ENCODE measurements around the gene ZNF563. TPM values are rescaled to one million over a fixed set of nuclear protein-coding genes. Genes with fewer than 3 reads are reported as not detected.

The ZNF563 gene
- total and polyA plus RNA-seq, 2 of the 8 experiments (the other 6 are each of a cell fraction or from before 2014, with no cell fraction given) = 0.91 to 2.3 TPM

- Histone ChIP-seq H4K8ac (ENCODE audit: extremely low read depth, insufficient read depth, low read length) (no peak overlapping the region), H4K91ac (replicated peaks; ENCODE audit: insufficient read length, low read length) (no peak overlapping the region), H3K23ac (ENCODE audit: insufficient read length) (no peak overlapping the region), H3K18ac (ENCODE audit: extremely low read depth, low read length) (no peak overlapping the region), H4K20me1 (replicated peaks in 1 of 2; ENCODE audit: control insufficient read depth in 1 of 2, insufficient read depth in 2 of 2, low read length in 2 of 2) (no peaks in the 10 kb centered on the region), H2BK15ac (ENCODE audit: low read length) (no peak overlapping the region), H3K79me2 (ENCODE audit: control insufficient read depth in 1 of 2, insufficient read depth in 2 of 2, low read length in 2 of 2) (no peaks in the 10 kb centered on the region; a peak in 2 of 4 replicates), H2BK120ac (replicated peaks; ENCODE audit: low read depth, low read length) (no peak overlapping the region), H2BK5ac (ENCODE audit: low read depth, low read length) (no peak overlapping the region), H3K36me3 (ENCODE audit: control insufficient read depth in 2 of 4, insufficient read depth in 4 of 4, low read length in 3 of 4) (peaks cover 0 to 18% (median 5%) of the 10 kb centered on the region in 4 experiments; a peak in 4 of 8 replicates), H3K9ac (replicated peaks in 1 of 4; ENCODE audit: extremely low read depth in 1 of 4, low read depth in 3 of 4, low read length in 3 of 4) (no peak overlapping the region), H2AK5ac (ENCODE audit: low read depth, low read length) (no peak overlapping the region), H3K4me2 (ENCODE audit: insufficient read depth in 1 of 2, low read depth in 2 of 2, low read length in 2 of 2) (no peak overlapping the region), H3K4me1 (replicated peaks in 1 of 4; ENCODE audit: control insufficient read depth in 3 of 4, insufficient read depth in 4 of 4, low read length in 3 of 4) (no peaks in the 10 kb centered on the region), H3K14ac (ENCODE audit: insufficient read length) (no peak overlapping the region), H2BK20ac (ENCODE audit: low read length) (no peak overlapping the region), H3K79me1 (ENCODE audit: low read depth, low read length) (no peaks in the 10 kb centered on the region), H2BK12ac (ENCODE audit: low read depth, low read length) (no peak overlapping the region), H3K27me3 (replicated peaks in 1 of 4; ENCODE audit: control insufficient read depth in 3 of 4, extremely low read depth in 1 of 4, insufficient read depth in 3 of 4, low read length in 3 of 4) (no peaks in the 10 kb centered on the region), H3K56ac (replicated peaks; ENCODE audit: insufficient read length, low read depth, low read length) (no peak overlapping the region), H3K27ac (ENCODE audit: low read depth, low read length) (no peak overlapping the region), H3K9me3 (ENCODE audit: insufficient read depth in 2 of 2, low read depth in 1 of 2, low read length in 1 of 2) (peaks cover 41 to 42% of the 10 kb centered on the region in 2 experiments), H2AFZ (ENCODE audit: low read length) (no peak overlapping the region), H3K4ac (replicated peaks; ENCODE audit: insufficient read length, low read depth, low read length) (no peak overlapping the region), H4K5ac (ENCODE audit: insufficient read length, low read depth, low read length) (no peak overlapping the region), H3K23me2 (ENCODE audit: low read depth, low read length) (no peaks in the 10 kb centered on the region), H3K4me3 (ENCODE audit: extremely low read depth in 1 of 4, insufficient read depth in 2 of 4, low read depth in 3 of 4, low read length in 4 of 4) (no peak overlapping the region)
- WGBS, 2 experiments (ENCODE audit: extremely low coverage in 1 of 2, insufficient coverage in 1 of 2, insufficient read length in 1 of 2, insufficient replicate concordance in 2 of 2, low coverage in 1 of 2, low lambda C conversion rate in 2 of 2, missing lambda C conversion rate in 1 of 2) = 94% methylated on average over 2 of the region's 2 CpGs; no CpG with 5 or more reads in 1 of the 2 experiments
- FAIRE-seq (no peak), DNase-seq (ENCODE audit: low read depth in 1 of 2, low spot score in 2 of 2) (no peak)
- CTCF ChIA-PET (ENCODE audit: partially characterized antibody) = no interaction called here
- no peak for TF ChIP-seq NRF1 (IDR thresholded peaks at IDR 0.05; ENCODE audit: low read depth, low read length)
- TF ChIP-seq MAX (IDR thresholded peaks at IDR 0.05) = no peak
- no peak for TF ChIP-seq EGR1 (IDR thresholded peaks at IDR 0.05; ENCODE audit: borderline replicate concordance, low read depth, low read length)
- no peak for TF ChIP-seq ASH2L (IDR thresholded peaks at IDR 0.05; ENCODE audit: low read length)
- no peak for TF ChIP-seq CBX5 (IDR thresholded peaks at IDR 0.05; ENCODE audit: low read depth, low read length)
- TF ChIP-seq RAD21 (IDR thresholded peaks at IDR 0.05 in 1 of 2, conservative IDR thresholded peaks at IDR 0.05 in 1 of 2; ENCODE audit: low read depth in 2 of 2, low read length in 2 of 2) = no peak
- TF ChIP-seq CBX8 (IDR thresholded peaks at IDR 0.05; ENCODE audit: borderline replicate concordance, low read depth, low read length) = no peak
- POLR2A ChIA-PET (ENCODE audit: partially characterized antibody) = interaction anchor here (0.8 kb wide), 1 partner anchor 10 kb away, joined by 3 read pairs; no protein-coding TSS in a partner anchor
These were observed 54.7 kb downstream of the ZNF563 start for GRCh38 chr19:12278713-12279112.
